DOHH2 (cell line): ENCODE data around the gene MYLK.

Experiments
- EZH2phosphoT487 ChIP-seq: fragments of 200-600 bp; sonication (generic); IDR thresholded peaks from 2 replicates; pipeline ENCODE4 v1.6.1; 2017; ENCODE audit warnings: borderline replicate concordance, mild to moderate bottlenecking, antibody characterized with exemption, low read length, moderate library complexity, mixed read lengths
- TF ChIP-seq, protein P1 (sequence below): fragments of 200-600 bp; sonication (generic); IDR thresholded peaks from one replicate; pipeline ENCODE4 v1.5.1; 2014; ENCODE audit warnings: antibody characterized with exemption, mild to moderate bottlenecking, low read depth, low read length; ENCODE audit not compliant: poor library complexity, severe bottlenecking

- TF ChIP-seq, protein P1, sequence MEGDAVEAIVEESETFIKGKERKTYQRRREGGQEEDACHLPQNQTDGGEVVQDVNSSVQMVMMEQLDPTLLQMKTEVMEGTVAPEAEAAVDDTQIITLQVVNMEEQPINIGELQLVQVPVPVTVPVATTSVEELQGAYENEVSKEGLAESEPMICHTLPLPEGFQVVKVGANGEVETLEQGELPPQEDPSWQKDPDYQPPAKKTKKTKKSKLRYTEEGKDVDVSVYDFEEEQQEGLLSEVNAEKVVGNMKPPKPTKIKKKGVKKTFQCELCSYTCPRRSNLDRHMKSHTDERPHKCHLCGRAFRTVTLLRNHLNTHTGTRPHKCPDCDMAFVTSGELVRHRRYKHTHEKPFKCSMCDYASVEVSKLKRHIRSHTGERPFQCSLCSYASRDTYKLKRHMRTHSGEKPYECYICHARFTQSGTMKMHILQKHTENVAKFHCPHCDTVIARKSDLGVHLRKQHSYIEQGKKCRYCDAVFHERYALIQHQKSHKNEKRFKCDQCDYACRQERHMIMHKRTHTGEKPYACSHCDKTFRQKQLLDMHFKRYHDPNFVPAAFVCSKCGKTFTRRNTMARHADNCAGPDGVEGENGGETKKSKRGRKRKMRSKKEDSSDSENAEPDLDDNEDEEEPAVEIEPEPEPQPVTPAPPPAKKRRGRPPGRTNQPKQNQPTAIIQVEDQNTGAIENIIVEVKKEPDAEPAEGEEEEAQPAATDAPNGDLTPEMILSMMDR: no peak
- no peak for TF ChIP-seq EZH2phosphoT487
Observed at GRCh38 chr3:123821920-123822319, 62.2 kb downstream of the MYLK start.
